ENCODE measurements around the gene PVALB.

The PVALB gene

GRCh38 chr22:36760786-36761185 is 56.0 kb downstream of the PVALB start:
- Histone ChIP-seq H3K4me3 (ENCODE audit: low read depth in 1 of 2, low read length in 2 of 2) (no peak overlapping the region), H3K9me3 (ENCODE audit: insufficient read depth, low read length, severe bottlenecking) (no peaks in the 10 kb centered on the region), H3K27ac (ENCODE audit: low read length) (no peak overlapping the region), H2AFZ (ENCODE audit: low read depth, low read length) (no peak overlapping the region), H3K4me1 (ENCODE audit: insufficient read depth, low read length) (no peaks in the 10 kb centered on the region), H4K20me1 (ENCODE audit: insufficient read depth, low read length) (no peaks in the 10 kb centered on the region), H3K4me2 (ENCODE audit: insufficient read depth, low read length) (no peak overlapping the region), H3K9ac (ENCODE audit: low read depth, low read length) (no peak overlapping the region), H3K27me3 (ENCODE audit: insufficient read depth, low read length, poor library complexity) (no peaks in the 10 kb centered on the region), H3K79me2 (ENCODE audit: insufficient read depth, low read length) (no peaks in the 10 kb centered on the region), H3K36me3 (ENCODE audit: insufficient read depth, low read length) (peaks cover 21% of the 10 kb centered on the region; the same call in 1 of the 2 replicates)
- TF ChIP-seq CTCF (IDR thresholded peaks at IDR 0.05; ENCODE audit: borderline replicate concordance, extremely low read depth, low read length, poor library complexity, severe bottlenecking) = no peak
- no peak for TF ChIP-seq EZH2 (IDR thresholded peaks at IDR 0.05; ENCODE audit: borderline replicate concordance, low read depth, low read length, severe bottlenecking)
- ATAC-seq (ENCODE audit: insufficient read depth, low read depth) (no peak), DNase-seq (no peak)

GRCh38 chr22:36759481-36760159 is 57.2 kb downstream of the PVALB start:
- H3K36me3 ChIP-seq (ENCODE audit: insufficient read depth, low read length) = peaks cover 17% of the 10 kb centered on the region; the same call in 1 of the 2 replicates
- no peak overlapping the region for H3K9ac ChIP-seq (ENCODE audit: low read depth, low read length)
- H3K4me2 ChIP-seq (ENCODE audit: insufficient read depth, low read length) = no peak overlapping the region
- no peaks in the 10 kb centered on the region for H3K4me1 ChIP-seq (ENCODE audit: insufficient read depth, low read length)
- TF ChIP-seq CTCF (IDR thresholded peaks at IDR 0.05; ENCODE audit: borderline replicate concordance, extremely low read depth, low read length, poor library complexity, severe bottlenecking) (no peak), EZH2 (IDR thresholded peaks at IDR 0.05; ENCODE audit: borderline replicate concordance, low read depth, low read length, severe bottlenecking) (no peak)
- H3K4me3 ChIP-seq (ENCODE audit: low read depth in 1 of 2, low read length in 2 of 2) = no peak overlapping the region
- no peak overlapping the region for H2AFZ ChIP-seq (ENCODE audit: low read depth, low read length)
- DNase-seq = no peak
- H4K20me1 ChIP-seq (ENCODE audit: insufficient read depth, low read length) = no peaks in the 10 kb centered on the region
- ATAC-seq (ENCODE audit: insufficient read depth, low read depth) = no peak
- no peaks in the 10 kb centered on the region for H3K9me3 ChIP-seq (ENCODE audit: insufficient read depth, low read length, severe bottlenecking)
- H3K27ac ChIP-seq (ENCODE audit: low read length) = no peak overlapping the region
- H3K79me2 ChIP-seq (ENCODE audit: insufficient read depth, low read length) = no peaks in the 10 kb centered on the region
- no peaks in the 10 kb centered on the region for H3K27me3 ChIP-seq (ENCODE audit: insufficient read depth, low read length, poor library complexity)

GRCh38 chr22:36758792-36759271 is 58.0 kb downstream of the PVALB start:
- no peak overlapping the region for H3K9ac ChIP-seq (ENCODE audit: low read depth, low read length)
- no peak overlapping the region for H2AFZ ChIP-seq (ENCODE audit: low read depth, low read length)
- no peaks in the 10 kb centered on the region for H3K79me2 ChIP-seq (ENCODE audit: insufficient read depth, low read length)
- H3K4me2 ChIP-seq (ENCODE audit: insufficient read depth, low read length) = no peak overlapping the region
- H3K27ac ChIP-seq (ENCODE audit: low read length) = no peak overlapping the region
- no peaks in the 10 kb centered on the region for H3K4me1 ChIP-seq (ENCODE audit: insufficient read depth, low read length)
- H3K9me3 ChIP-seq (ENCODE audit: insufficient read depth, low read length, severe bottlenecking) = no peaks in the 10 kb centered on the region
- no peak for TF ChIP-seq CTCF (IDR thresholded peaks at IDR 0.05; ENCODE audit: borderline replicate concordance, extremely low read depth, low read length, poor library complexity, severe bottlenecking)
- TF ChIP-seq EZH2 (IDR thresholded peaks at IDR 0.05; ENCODE audit: borderline replicate concordance, low read depth, low read length, severe bottlenecking) = no peak
- no peak for DNase-seq
- no peak for ATAC-seq (ENCODE audit: insufficient read depth, low read depth)
- H3K36me3 ChIP-seq (ENCODE audit: insufficient read depth, low read length) = peaks cover 17% of the 10 kb centered on the region; the same call in 1 of the 2 replicates
- no peaks in the 10 kb centered on the region for H3K27me3 ChIP-seq (ENCODE audit: insufficient read depth, low read length, poor library complexity)
- no peaks in the 10 kb centered on the region for H4K20me1 ChIP-seq (ENCODE audit: insufficient read depth, low read length)
- no peak overlapping the region for H3K4me3 ChIP-seq (ENCODE audit: low read depth in 1 of 2, low read length in 2 of 2)
